Measurements from ENCODE around the gene DIS3L2.

The DIS3L2 gene

GRCh38 chr2:231961349-231962166 lies at the start of gene DIS3L2:
DIS3L2 (plus strand) TSS chr2:231961713; CDS start chr2:232014928, 53,215 bp downstream.
- peak; percentile 66 for DNase-seq

GRCh38 chr2:231914077-231914690 lies 47.3 kb upstream of the DIS3L2 start:
- no peak for DNase-seq

- DNase-seq: no peak
These were observed 44.0 kb upstream of the DIS3L2 start for GRCh38 chr2:231917280-231918066.

GRCh38 chr2:231918501-231919330 lies 42.8 kb upstream of the DIS3L2 start:
- no peak for DNase-seq

- DNase-seq: no peak
These were observed 42.0 kb upstream of the DIS3L2 start for GRCh38 chr2:231919341-231920035.

GRCh38 chr2:231920366-231920765 lies 41.1 kb upstream of the DIS3L2 start:
- no peak for DNase-seq

- DNase-seq: no peak
These were observed 40.7 kb upstream of the DIS3L2 start for GRCh38 chr2:231920795-231921194.

- no peak for DNase-seq
These were observed 39.1 kb upstream of the DIS3L2 start for GRCh38 chr2:231922311-231923009.

GRCh38 chr2:231923010-231923344 lies 38.5 kb upstream of the DIS3L2 start:
- no peak for DNase-seq

GRCh38 chr2:231923951-231924888 lies 37.3 kb upstream of the DIS3L2 start:
- DNase-seq: no peak

GRCh38 chr2:231924889-231925275 lies 36.6 kb upstream of the DIS3L2 start:
- DNase-seq: no peak

GRCh38 chr2:231925303-231926179 lies 36.0 kb upstream of the DIS3L2 start:
- no peak for DNase-seq

GRCh38 chr2:231926180-231926741 lies 35.3 kb upstream of the DIS3L2 start, which contains the start of gene NPPC:
NPPC (minus strand) TSS chr2:231926396; CDS start chr2:231926249, 147 bp downstream.
- DNase-seq: peak; percentile 39

- no peak for DNase-seq
These were observed 34.5 kb upstream of the DIS3L2 start for GRCh38 chr2:231926761-231927565.

- DNase-seq: no peak
These were observed 34.0 kb upstream of the DIS3L2 start for GRCh38 chr2:231927566-231927890.

- DNase-seq: no peak
These were observed 33.0 kb upstream of the DIS3L2 start for GRCh38 chr2:231928481-231928880.

- DNase-seq: no peak
These were observed 32.4 kb upstream of the DIS3L2 start for GRCh38 chr2:231928901-231929725.
